Smooth muscle cell (in vitro differentiated cells): ENCODE results near the gene ZNF862. TPM values are rescaled to one million over a fixed set of nuclear protein-coding genes. Genes with fewer than 3 reads are reported as not detected.

Experiments
- DNase-seq: peaks from one replicate; lab custom pipeline; 2025; ENCODE audit not compliant: unreplicated experiment; lab: John Stamatoyannopoulos, UW
- H2AFZ ChIP-seq: fragments of 200-600 bp; sonication (generic); 2 replicates; pipeline ENCODE4 v1.6.0; 2016; ENCODE audit warnings: antibody characterized with exemption, low read depth, mild to moderate bottlenecking
- H3F3A ChIP-seq: fragments of 200-600 bp; sonication (generic); 2 replicates; pipeline ENCODE4 v1.6.0; 2017; ENCODE audit warnings: antibody characterized with exemption, low read depth
- H3K27ac ChIP-seq: fragments of 200-600 bp; sonication (generic); 2 replicates; pipeline ENCODE4 v1.5.1; 2016; ENCODE audit warnings: low read depth, mild to moderate bottlenecking
- H3K27me3 ChIP-seq: fragments of 200-600 bp; sonication (generic); 2 replicates; pipeline ENCODE4 v1.6.1; 2016; ENCODE audit warnings: low read depth, mild to moderate bottlenecking
- H3K36me3 ChIP-seq: fragments of 200-600 bp; sonication (generic); 2 replicates; pipeline ENCODE4 v1.5.1; 2016; ENCODE audit warnings: low read depth
- H3K4me1 ChIP-seq: fragments of 200-600 bp; sonication (generic); 2 replicates; pipeline ENCODE4 v1.5.1; 2016; ENCODE audit warnings: low read depth
- H3K4me2 ChIP-seq: fragments of 200-600 bp; sonication (generic); 2 replicates; pipeline ENCODE4 v1.6.0; 2016; ENCODE audit warnings: mild to moderate bottlenecking
- H3K4me3 ChIP-seq: fragments of 200-600 bp; sonication (generic); 2 replicates; pipeline ENCODE4 v1.5.1; 2016; ENCODE audit warnings: mild to moderate bottlenecking
- H3K79me2 ChIP-seq: fragments of 200-600 bp; sonication (generic); 2 replicates; pipeline ENCODE4 v1.6.0; 2016; ENCODE audit warnings: low read depth, mild to moderate bottlenecking
- H3K9ac ChIP-seq: fragments of 200-600 bp; sonication (generic); 2 replicates; pipeline ENCODE4 v1.6.0; 2016; ENCODE audit warnings: low read depth
- H3K9me3 ChIP-seq: fragments of 200-600 bp; sonication (generic); replicated peaks from 2 replicates; pipeline ENCODE4 v1.5.1; 2016; ENCODE audit warnings: low read depth
- H4K20me1 ChIP-seq: fragments of 200-600 bp; sonication (generic); 2 replicates; pipeline ENCODE4 v1.6.0; 2016; ENCODE audit warnings: low read depth
- CTCF ChIP-seq: fragments of 200-600 bp; sonication (generic); IDR thresholded peaks from 2 replicates; pipeline ENCODE4 v1.5.1; 2017; ENCODE audit warnings: borderline replicate concordance, mild to moderate bottlenecking, antibody characterized with exemption; ENCODE audit not compliant: insufficient read depth, poor library complexity, severe bottlenecking
- WGBS: methylation state at CpG from one replicate; pipeline ENCODE4 v1.1.7; 2016; ENCODE audit warnings: low lambda C conversion rate; 5-methylcytosine and 5-hydroxymethylcytosine counted together
- polyA plus RNA-seq: library from polyadenylated mRNA; unstranded; fragments of >200 nt; fragmentation: Nextera tagmentation; extraction: Ambion mirVana; gene quantifications from 2 replicates; pipeline ENCODE4 v1.2.1, GENCODE V29; 2016
- total RNA-seq: library from RNA; depleted of rRNA; stranded (reverse); fragments of >200 nt; gene quantifications from 2 replicates; pipeline ENCODE4 v1.2.3, GENCODE V29; 2014

Gene ZNF862
- total and polyA plus RNA-seq, 2 experiments from 2014 or later, result 5.4 to 10.2 TPM

- 82% methylated on average over 7 of the region's 7 CpGs for whole genome bisulfite sequencing
- no peak for DNase-seq
- no peak overlapping the region for H2AFZ ChIP-seq
These were observed 30.6 kb downstream of the ZNF862 start for GRCh38 chr7:149868623-149869290.

GRCh38 chr7:149869291-149869650 lies 31.1 kb downstream of the ZNF862 start:
- Histone ChIP-seq H3K9me3 (no peaks in the 10 kb centered on the region), H3K4me2 (no peak overlapping the region)

More at GRCh38 chr7:149868623-149869290, 30.6 kb downstream of the ZNF862 start:
- Histone ChIP-seq H3K9me3 (no peaks in the 10 kb centered on the region), H3K4me2 (no peak overlapping the region), H3K9ac (no peak overlapping the region), H3K79me2 (no peaks in the 10 kb centered on the region), H3F3A (no peaks in the 10 kb centered on the region), H3K36me3 (no peaks in the 10 kb centered on the region), H3K4me1 (peaks cover 5% of the 10 kb centered on the region), H3K27ac (no peak overlapping the region), H3K27me3 (no peaks in the 10 kb centered on the region), H4K20me1 (no peaks in the 10 kb centered on the region), H3K4me3 (no peak overlapping the region)
- no peak for TF ChIP-seq CTCF

DNA sequence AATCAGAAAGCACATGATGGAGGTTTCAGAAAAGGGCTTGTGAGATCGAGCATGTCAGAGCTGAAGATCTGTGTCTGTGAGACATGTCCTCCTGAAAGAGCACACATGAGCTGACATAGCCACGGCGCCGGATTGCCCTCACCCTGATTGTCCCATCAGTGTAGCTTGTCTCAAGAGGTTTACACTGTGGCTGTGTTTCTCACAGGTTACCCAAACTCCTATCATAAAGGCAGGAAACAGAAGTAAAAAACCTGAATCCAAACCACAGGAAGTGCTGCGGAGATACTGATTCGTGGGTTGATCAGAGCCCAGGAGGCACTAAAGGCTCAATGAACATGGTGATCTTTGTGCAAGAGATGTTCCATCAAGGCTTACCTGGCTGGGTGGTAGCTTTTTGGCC lies 31.7 kb downstream of the ZNF862 start:
- peaks cover 5% of the 10 kb centered on the region for H3K27me3 ChIP-seq
- no peaks in the 10 kb centered on the region for H3F3A ChIP-seq
- no peaks in the 10 kb centered on the region for H3K79me2 ChIP-seq
- H4K20me1 ChIP-seq, result no peaks in the 10 kb centered on the region
- no peak overlapping the region for H3K9ac ChIP-seq
- H3K4me3 ChIP-seq, result no peak overlapping the region
- no peak for TF ChIP-seq CTCF
- no peak overlapping the region for H3K4me2 ChIP-seq
- H3K9me3 ChIP-seq, result no peaks in the 10 kb centered on the region
- H2AFZ ChIP-seq, result no peak overlapping the region
- DNase-seq, result no peak
- peaks cover 5% of the 10 kb centered on the region for H3K4me1 ChIP-seq
- no peak overlapping the region for H3K27ac ChIP-seq
- 76% methylated on average over 6 of the region's 6 CpGs for WGBS
- no peaks in the 10 kb centered on the region for H3K36me3 ChIP-seq

More at GRCh38 chr7:149869291-149869650, 31.1 kb downstream of the ZNF862 start:
- H2AFZ ChIP-seq, result no peak overlapping the region
- TF ChIP-seq CTCF, result no peak
- H3K9ac ChIP-seq, result no peak overlapping the region
- DNase-seq, result no peak
- 92% methylated on average over 5 of the region's 5 CpGs for WGBS
- no peak overlapping the region for H3K4me3 ChIP-seq
- peaks cover 5% of the 10 kb centered on the region for H3K4me1 ChIP-seq
- no peaks in the 10 kb centered on the region for H4K20me1 ChIP-seq
- no peak overlapping the region for H3K27ac ChIP-seq
- no peaks in the 10 kb centered on the region for H3K27me3 ChIP-seq
- no peaks in the 10 kb centered on the region for H3F3A ChIP-seq
- H3K79me2 ChIP-seq, result no peaks in the 10 kb centered on the region
- H3K36me3 ChIP-seq, result no peaks in the 10 kb centered on the region

DNA sequence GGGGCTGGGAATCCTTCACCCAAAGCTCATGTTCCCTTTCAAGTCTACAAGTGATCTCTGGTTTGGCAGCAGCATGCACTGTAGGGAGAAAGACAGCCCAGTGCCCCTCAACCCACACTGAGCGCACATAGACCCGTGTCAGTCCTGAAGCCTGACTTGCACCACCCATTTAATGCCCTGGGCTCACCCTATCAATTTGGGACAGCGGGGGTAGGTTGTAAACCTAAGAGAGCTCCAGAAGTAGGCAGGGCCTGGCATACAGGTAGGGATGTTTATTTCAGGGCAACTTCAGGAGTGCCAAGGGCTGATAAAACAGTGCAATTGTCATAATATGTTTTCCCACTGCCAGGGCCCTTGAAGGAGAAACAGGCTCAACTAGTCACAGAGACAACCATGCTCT lies 32.1 kb downstream of the ZNF862 start:
- WGBS, result 94% methylated on average over 3 of the region's 3 CpGs
- no peak for TF ChIP-seq CTCF
- Histone ChIP-seq H3K27ac (no peak overlapping the region), H2AFZ (no peak overlapping the region), H3K4me1 (peaks cover 5% of the 10 kb centered on the region), H3K27me3 (peaks cover 8% of the 10 kb centered on the region), H3K36me3 (no peaks in the 10 kb centered on the region), H3K9ac (no peak overlapping the region), H4K20me1 (no peaks in the 10 kb centered on the region), H3F3A (no peaks in the 10 kb centered on the region), H3K79me2 (no peaks in the 10 kb centered on the region), H3K4me3 (no peak overlapping the region), H3K4me2 (no peak overlapping the region), H3K9me3 (no peaks in the 10 kb centered on the region)
- DNase-seq, result no peak
